ENCODE measurements around the gene GAS2.

DNA sequence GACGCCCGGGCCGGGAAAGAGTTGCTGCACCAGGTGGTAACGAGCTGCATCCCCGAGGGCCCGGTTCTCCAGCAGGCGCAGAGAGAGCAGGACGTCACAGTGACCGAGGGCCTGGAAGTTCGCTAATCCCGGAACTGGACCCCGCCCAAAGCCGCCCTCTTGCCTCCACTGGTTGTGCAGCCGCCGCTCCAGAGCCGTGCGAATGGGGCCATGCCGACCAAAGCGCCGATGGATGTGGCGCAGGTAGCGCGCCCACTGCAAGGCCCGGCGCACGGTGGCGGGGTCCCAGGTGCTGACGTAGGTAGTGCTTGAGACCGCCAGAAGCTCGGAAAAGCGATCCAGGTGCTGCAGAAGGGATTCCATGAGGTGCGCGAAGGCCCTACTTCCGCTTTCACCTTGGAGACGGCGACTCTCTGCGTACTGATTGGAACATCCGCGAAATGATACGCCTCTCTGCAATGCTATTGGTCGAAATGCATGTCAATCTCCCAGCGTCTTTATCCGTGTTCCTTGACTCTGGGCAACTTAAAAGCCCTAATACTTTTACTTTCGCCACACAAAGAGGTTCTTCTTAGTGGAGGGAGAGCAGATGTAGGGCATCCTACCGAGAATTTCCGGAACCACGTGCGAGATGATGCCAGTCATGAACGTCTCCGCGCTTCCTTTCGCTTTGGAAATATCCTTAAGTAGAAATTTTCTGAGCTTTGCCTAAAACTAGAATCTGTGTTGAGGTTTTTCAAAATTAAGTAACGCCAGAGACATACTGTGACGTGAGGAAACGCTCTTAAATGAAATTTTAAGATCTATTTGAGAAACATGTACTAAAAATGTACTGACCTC, 40.7 kb upstream of the GAS2 start, which contains the start of gene FANCF:
- TF ChIP-seq EZH2 (optimal IDR thresholded peaks at IDR 0.05; ENCODE audit: low read depth, low read length) (no peak), CTCF (IDR thresholded peaks at IDR 0.05; ENCODE audit: low read length) (no peak), EZH2phosphoT487 (IDR thresholded peaks at IDR 0.05; ENCODE audit: low read length) (no peak)
